Activated CD8-positive, alpha-beta T cell treated with anti-CD3 and anti-CD28 coated beads for 36 hours (primary cell): Measurements from ENCODE around the gene ANKRD26. TPM values are rescaled to one million over a fixed set of nuclear protein-coding genes. Genes with fewer than 3 reads are reported as not detected.

Source experiments
- ATAC-seq: fragments of 200-7000 bp; cut with Tn5 transposase; one replicate; pipeline ENCODE4 v1.10.0; 2021; ENCODE audit warnings: mild to moderate bottlenecking, moderate library complexity
- CTCF ChIA-PET: fragments of 350-600 bp; sonication (Branson Sonifier 250); formaldehyde crosslinking; loops from one replicate; lab custom pipeline; 2021; ENCODE audit warnings: antibody characterized with exemption; lab: Charles Lee
- POLR2A ChIA-PET: fragments of 350-600 bp; sonication (Branson Sonifier 250); formaldehyde crosslinking; loops from one replicate; lab custom pipeline; 2021; ENCODE audit warnings: antibody characterized with exemption; lab: Charles Lee
- DNase-seq: peaks from one replicate; pipeline ENCODE4 v3.0.0-alpha.2; 2020
- H3K27ac Mint-ChIP-seq: one replicate; pipeline ENCODE4 v1.8.0; 2021; ENCODE audit warnings: mild to moderate bottlenecking, mixed read lengths
- H3K27me3 Mint-ChIP-seq: one replicate; pipeline ENCODE4 v1.8.0; 2021; ENCODE audit warnings: mixed read lengths
- H3K36me3 Mint-ChIP-seq: one replicate; pipeline ENCODE4 v1.8.0; 2021; ENCODE audit warnings: low read depth, mixed read lengths
- H3K4me1 Mint-ChIP-seq: one replicate; pipeline ENCODE4 v1.8.0; 2021; ENCODE audit warnings: low read depth, mixed read lengths
- H3K4me3 Mint-ChIP-seq: one replicate; pipeline ENCODE4 v1.8.0; 2021; ENCODE audit warnings: mild to moderate bottlenecking, moderate library complexity, mixed read lengths
- H3K9me3 Mint-ChIP-seq: one replicate; pipeline ENCODE4 v1.8.0; 2021; ENCODE audit warnings: mixed read lengths
- intact Hi-C: fragments of 100-400 bp; cut with micrococcal nuclease; formaldehyde crosslinking; loops from one replicate; pipeline ENCODE4 v1.10.0; 2022
- total RNA-seq, 2 experiments: library from RNA; stranded (reverse); gene quantifications; one replicate each; pipeline ENCODE4 v1.2.3, GENCODE V29; 2021
- TF ChIP-seq, protein P1 (sequence below): fragments of 200-600 bp; IDR thresholded peaks from one replicate; pipeline ENCODE4 v1.8.0; 2022; ENCODE audit warnings: antibody characterized with exemption, mild to moderate bottlenecking

Gene ANKRD26
- total RNA-seq, 2 experiments from 2014 or later: 8.3 to 10.4 TPM

DNA sequence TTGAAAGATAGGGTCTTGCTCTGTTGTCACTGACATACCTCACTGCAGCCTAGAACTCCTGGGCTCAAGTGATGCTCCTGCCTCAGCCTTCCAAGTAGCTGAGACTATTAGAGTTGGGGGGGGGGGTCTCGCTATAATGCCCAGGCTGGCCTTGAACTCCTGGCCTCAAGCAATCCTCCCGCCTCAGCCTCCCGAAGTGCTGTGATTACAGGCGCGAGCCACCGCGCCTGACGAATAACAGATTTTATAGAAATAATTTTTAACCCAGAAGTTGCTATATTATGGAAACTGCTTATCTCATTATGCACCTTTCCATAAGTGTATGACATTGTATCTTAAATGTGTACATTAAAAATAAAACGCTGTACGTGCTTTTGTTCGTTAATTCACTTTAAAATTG is 846 bp downstream of the ANKRD26 start:
- Mint-ChIP-seq H3K27me3 (peaks cover 1% of the 10 kb centered on the region), H3K36me3 (peaks cover 12% of the 10 kb centered on the region), H3K4me1 (peaks cover 36% of the 10 kb centered on the region), H3K4me3 (peak overlapping the region; percentile 91), H3K9me3 (peaks cover 1% of the 10 kb centered on the region), H3K27ac (peak overlapping the region; percentile 93)
- intact Hi-C loops: no loop called here
- DNase-seq (no peak), ATAC-seq (no peak)
- TF ChIP-seq, protein P1, sequence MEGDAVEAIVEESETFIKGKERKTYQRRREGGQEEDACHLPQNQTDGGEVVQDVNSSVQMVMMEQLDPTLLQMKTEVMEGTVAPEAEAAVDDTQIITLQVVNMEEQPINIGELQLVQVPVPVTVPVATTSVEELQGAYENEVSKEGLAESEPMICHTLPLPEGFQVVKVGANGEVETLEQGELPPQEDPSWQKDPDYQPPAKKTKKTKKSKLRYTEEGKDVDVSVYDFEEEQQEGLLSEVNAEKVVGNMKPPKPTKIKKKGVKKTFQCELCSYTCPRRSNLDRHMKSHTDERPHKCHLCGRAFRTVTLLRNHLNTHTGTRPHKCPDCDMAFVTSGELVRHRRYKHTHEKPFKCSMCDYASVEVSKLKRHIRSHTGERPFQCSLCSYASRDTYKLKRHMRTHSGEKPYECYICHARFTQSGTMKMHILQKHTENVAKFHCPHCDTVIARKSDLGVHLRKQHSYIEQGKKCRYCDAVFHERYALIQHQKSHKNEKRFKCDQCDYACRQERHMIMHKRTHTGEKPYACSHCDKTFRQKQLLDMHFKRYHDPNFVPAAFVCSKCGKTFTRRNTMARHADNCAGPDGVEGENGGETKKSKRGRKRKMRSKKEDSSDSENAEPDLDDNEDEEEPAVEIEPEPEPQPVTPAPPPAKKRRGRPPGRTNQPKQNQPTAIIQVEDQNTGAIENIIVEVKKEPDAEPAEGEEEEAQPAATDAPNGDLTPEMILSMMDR: no peak
- POLR2A ChIA-PET: interaction anchor here (0.6 to 7.0 kb wide), 5 partner anchors 11 to 142 kb away, joined by 3 to 59 read pairs (median 3); partner anchors contain the start of genes MASTL and YME1L1
- CTCF ChIA-PET: no interaction called here

DNA sequence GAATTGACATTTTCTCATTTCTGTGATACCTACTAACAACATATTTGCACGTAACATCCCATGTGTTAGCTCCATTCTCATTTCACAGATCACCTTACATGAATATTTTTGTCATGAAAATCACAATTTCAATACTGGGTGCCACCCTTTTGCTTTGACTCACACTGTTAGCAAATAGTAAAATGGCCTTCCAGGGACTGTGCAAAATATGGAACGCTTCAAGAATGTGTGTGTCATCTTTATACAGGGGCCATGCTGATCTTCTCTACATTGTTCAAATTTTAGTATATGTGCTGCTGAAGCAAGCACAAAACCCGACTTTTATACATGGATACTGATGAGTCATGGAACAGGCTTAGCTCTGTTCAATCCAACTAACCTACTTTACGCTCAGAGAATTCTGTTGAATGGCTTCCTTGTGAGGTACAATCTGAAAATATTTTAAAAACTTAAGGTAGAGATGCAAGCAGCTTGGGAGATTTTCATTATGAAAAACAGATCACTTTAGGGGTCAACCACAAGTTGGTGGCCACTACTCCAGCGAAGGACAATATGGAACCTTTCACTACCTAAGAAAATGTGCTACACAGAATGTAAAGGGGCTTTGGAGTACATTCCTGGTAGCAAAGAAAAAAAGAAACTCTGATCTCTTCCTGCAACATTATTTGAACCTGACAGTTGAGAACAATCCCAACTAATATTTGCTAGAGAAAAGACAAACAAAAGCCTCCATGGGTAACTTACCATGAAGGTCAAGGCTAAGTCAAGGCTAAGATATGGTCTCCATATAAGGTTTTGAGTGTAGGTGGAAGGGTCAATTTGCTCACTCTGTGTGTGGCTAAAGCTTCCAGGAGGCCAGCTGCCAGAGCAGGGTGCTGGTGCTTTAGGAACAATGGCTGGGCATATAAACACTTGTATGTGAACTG is 11.9 kb downstream of the ANKRD26 start:
- ATAC-seq (no peak), DNase-seq (no peak)
- no peaks in the 10 kb centered on the region for H3K4me1 Mint-ChIP-seq
- no peak overlapping the region for H3K27ac Mint-ChIP-seq
- peaks cover 16% of the 10 kb centered on the region for H3K36me3 Mint-ChIP-seq
- intact Hi-C loops: no loop called here
- H3K27me3 Mint-ChIP-seq: no peaks in the 10 kb centered on the region
- TF ChIP-seq, protein P1: no peak
- no peak overlapping the region for H3K4me3 Mint-ChIP-seq
- POLR2A ChIA-PET: interaction anchor here (1.0 kb wide), 1 partner anchor 12 kb away, joined by 3 read pairs; the partner anchor contains the start of gene ANKRD26
- no peaks in the 10 kb centered on the region for H3K9me3 Mint-ChIP-seq
- CTCF ChIA-PET: no interaction called here

DNA sequence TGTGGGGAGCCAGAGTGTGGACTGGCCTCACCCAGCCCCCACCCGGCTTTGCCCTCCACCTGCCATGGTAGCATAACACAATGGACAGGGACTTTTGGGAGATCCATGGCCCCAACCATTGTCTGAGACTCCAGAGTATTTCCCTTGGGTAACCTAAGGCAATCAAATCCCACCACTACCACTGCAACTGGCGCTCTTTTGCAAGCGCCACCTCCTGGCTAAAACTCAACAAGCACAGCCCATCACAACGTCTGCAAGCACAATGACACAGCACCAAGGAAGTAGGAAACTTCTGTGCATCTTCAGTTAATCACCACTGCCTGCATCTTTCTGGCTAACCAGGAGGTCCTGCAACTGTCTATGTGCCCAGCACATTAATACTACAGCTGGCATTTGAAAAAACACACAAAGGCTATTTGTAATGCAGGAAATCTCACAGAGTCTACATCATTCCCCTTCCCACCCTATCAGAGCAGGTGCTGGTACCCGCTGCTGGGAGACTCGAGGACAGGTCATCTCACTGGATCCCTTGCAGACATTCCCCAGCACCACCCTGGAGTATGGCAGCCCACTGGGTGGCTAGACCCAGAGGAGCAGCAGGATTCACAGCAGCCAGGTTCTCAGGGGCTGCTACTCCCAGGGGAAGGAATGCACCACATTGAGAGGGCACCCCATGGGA is 27.7 kb downstream of the ANKRD26 start:
- no peak overlapping the region for H3K4me3 Mint-ChIP-seq
- DNase-seq (peak; percentile 13), ATAC-seq (no peak)
- H3K9me3 Mint-ChIP-seq: no peaks in the 10 kb centered on the region
- H3K36me3 Mint-ChIP-seq: peaks cover 49% of the 10 kb centered on the region
- peaks cover 9% of the 10 kb centered on the region for H3K4me1 Mint-ChIP-seq
- ChIA-PET POLR2A (interaction anchor here (1.1 kb wide), 1 partner anchor 32 kb away, joined by 3 read pairs; no protein-coding TSS in a partner anchor), CTCF (no interaction called here)
- no peaks in the 10 kb centered on the region for H3K27me3 Mint-ChIP-seq
- intact Hi-C loops: no loop called here
- no peak overlapping the region for H3K27ac Mint-ChIP-seq
- TF ChIP-seq, protein P1: no peak

DNA sequence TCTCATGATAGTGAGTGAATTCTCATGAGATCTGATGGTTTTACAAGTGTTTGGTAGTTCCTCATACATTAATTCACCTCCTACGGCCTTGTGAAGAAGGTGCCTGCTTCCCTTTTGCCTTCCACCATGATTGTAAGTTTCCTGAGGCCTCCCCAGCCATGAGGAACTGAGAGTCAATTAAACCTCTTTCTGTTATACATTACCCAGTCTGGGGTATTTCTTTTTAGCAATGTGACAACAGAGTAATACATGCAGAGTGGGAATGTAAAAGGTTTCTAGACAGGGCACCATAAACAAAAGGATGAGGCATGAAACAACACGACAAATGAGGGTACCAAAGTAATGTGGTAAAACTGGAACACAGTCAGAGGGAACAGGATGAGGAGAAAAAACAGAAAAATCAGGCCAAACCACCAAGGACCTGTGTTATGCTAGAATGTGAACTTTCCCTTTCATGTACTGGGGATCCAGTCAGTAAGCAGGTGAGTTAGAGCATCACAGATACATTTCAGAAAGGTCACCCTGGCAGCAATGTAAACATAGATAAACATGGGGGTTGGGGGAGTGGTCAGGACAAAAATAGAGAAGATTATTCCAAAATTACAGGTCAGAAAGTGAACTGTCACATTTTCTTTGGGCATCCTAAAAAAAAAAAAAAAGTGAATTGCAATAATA is 31.9 kb downstream of the ANKRD26 start:
- no peaks in the 10 kb centered on the region for H3K9me3 Mint-ChIP-seq
- H3K27ac Mint-ChIP-seq: peak overlapping the region; percentile 6
- no peaks in the 10 kb centered on the region for H3K27me3 Mint-ChIP-seq
- DNase-seq (no peak), ATAC-seq (no peak)
- H3K4me1 Mint-ChIP-seq: peaks cover 4% of the 10 kb centered on the region
- ChIA-PET POLR2A (no interaction called here), CTCF (no interaction called here)
- H3K36me3 Mint-ChIP-seq: peaks cover 28% of the 10 kb centered on the region
- TF ChIP-seq, protein P1: no peak
- H3K4me3 Mint-ChIP-seq: no peak overlapping the region
- intact Hi-C loops: no loop called here
